Stimulated activated CD8-positive, alpha-beta memory T cell treated with anti-CD3 and anti-CD28 coated beads, Interleukin-4, amount 100 ng/mL, for 48 hours (primary cell): ENCODE data around the gene PDE4D.

ENCODE experiments used
- DNase-seq: peaks from one replicate; pipeline ENCODE4 v3.0.0-alpha.2; 2020

Gene PDE4D

GRCh38 chr5:59648949-59649921 lies 244.3 kb downstream of the PDE4D start:
- DNase-seq, result no peak

GRCh38 chr5:59648038-59648831 lies 245.3 kb downstream of the PDE4D start:
- no peak for DNase-seq

GRCh38 chr5:59645380-59645779 lies 248.1 kb downstream of the PDE4D start:
- DNase-seq, result no peak

- DNase-seq, result no peak
Observed at GRCh38 chr5:59640411-59640810, 253.1 kb downstream of the PDE4D start.

- no peak for DNase-seq
Observed at GRCh38 chr5:59637884-59638580, 255.5 kb downstream of the PDE4D start.

GRCh38 chr5:59629561-59629960 lies 264.0 kb downstream of the PDE4D start:
- DNase-seq, result no peak

GRCh38 chr5:59628062-59628828 lies 265.3 kb downstream of the PDE4D start:
- DNase-seq, result no peak

GRCh38 chr5:59624898-59625297 lies 268.6 kb downstream of the PDE4D start:
- no peak for DNase-seq

GRCh38 chr5:59622848-59623247 lies 270.7 kb downstream of the PDE4D start:
- no peak for DNase-seq

GRCh38 chr5:59621477-59621876 lies 272.0 kb downstream of the PDE4D start:
- no peak for DNase-seq

GRCh38 chr5:59620535-59621212 lies 272.9 kb downstream of the PDE4D start:
- no peak for DNase-seq

GRCh38 chr5:59618644-59619043 lies 274.9 kb downstream of the PDE4D start:
- no peak for DNase-seq

- no peak for DNase-seq
Observed at GRCh38 chr5:59617186-59617771, 276.2 kb downstream of the PDE4D start.

- DNase-seq, result no peak
Observed at GRCh38 chr5:59616413-59616812, 277.1 kb downstream of the PDE4D start.

- DNase-seq, result no peak
Observed at GRCh38 chr5:59615272-59615671, 278.3 kb downstream of the PDE4D start.

- DNase-seq, result no peak
Observed at GRCh38 chr5:59609501-59610265, 283.8 kb downstream of the PDE4D start.

- DNase-seq, result no peak
Observed at GRCh38 chr5:59608745-59609144, 284.8 kb downstream of the PDE4D start.

- no peak for DNase-seq
Observed at GRCh38 chr5:59607138-59607765, 286.3 kb downstream of the PDE4D start.

- no peak for DNase-seq
Observed at GRCh38 chr5:59605915-59606314, 287.6 kb downstream of the PDE4D start.

GRCh38 chr5:59604111-59604510 lies 289.4 kb downstream of the PDE4D start:
- no peak for DNase-seq
